Measurements from ENCODE around the gene FSTL4. TPM values are rescaled to one million over a fixed set of nuclear protein-coding genes. Genes with fewer than 3 reads are reported as not detected.

Gene FSTL4
- polyA plus RNA-seq, 1 donor from 2014 or later: 0.57 TPM

DNA sequence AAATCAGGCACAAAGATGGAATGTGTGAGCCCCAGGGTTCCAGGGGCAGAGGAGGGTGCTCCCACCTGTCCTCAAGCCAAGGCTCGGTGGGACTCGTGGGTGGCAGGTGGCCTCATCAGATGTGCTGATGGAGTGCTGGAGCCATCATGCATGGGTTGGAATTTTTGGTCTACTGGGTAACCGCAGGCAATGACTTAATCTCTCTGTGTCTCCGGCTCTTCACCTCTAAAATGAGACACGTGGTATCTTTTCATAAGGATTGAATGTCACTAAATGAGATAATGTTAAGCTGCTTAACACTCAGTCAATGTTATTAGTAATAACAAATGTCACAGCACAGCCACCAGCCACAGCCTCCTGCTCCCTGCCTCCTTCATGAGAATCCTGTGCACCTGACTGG is 315.0 kb downstream of the FSTL4 start:
- H3K27ac ChIP-seq (ENCODE audit: low read length): no peak overlapping the region
- no peaks in the 10 kb centered on the region for H3K79me2 ChIP-seq (replicated peaks; ENCODE audit: insufficient read depth, low read length)
- no peak overlapping the region for H3K9ac ChIP-seq (ENCODE audit: low read length)
- H3K4me3 ChIP-seq (ENCODE audit: low read length): no peak overlapping the region
- no peaks in the 10 kb centered on the region for H3K9me2 ChIP-seq (ENCODE audit: insufficient read depth, low read length)
- TF ChIP-seq EP300 (conservative IDR thresholded peaks at IDR 0.05; ENCODE audit: poor library complexity, severe bottlenecking) (no peak), CTCF (IDR thresholded peaks at IDR 0.05; ENCODE audit: poor library complexity, severe bottlenecking) (no peak), POLR2AphosphoS5 (IDR thresholded peaks at IDR 0.05) (no peak), EZH2 (IDR thresholded peaks at IDR 0.05; ENCODE audit: borderline replicate concordance, insufficient read depth, low read length, poor library complexity, severe bottlenecking) (no peak), RAD21 (conservative IDR thresholded peaks at IDR 0.05) (no peak), MXI1 (conservative IDR thresholded peaks at IDR 0.05; ENCODE audit: poor library complexity, severe bottlenecking) (no peak), SMC3 (conservative IDR thresholded peaks at IDR 0.05; ENCODE audit: poor library complexity) (no peak), TAF1 (IDR thresholded peaks at IDR 0.05; ENCODE audit: low read depth) (no peak)
- TF ChIP-seq, protein P1, sequence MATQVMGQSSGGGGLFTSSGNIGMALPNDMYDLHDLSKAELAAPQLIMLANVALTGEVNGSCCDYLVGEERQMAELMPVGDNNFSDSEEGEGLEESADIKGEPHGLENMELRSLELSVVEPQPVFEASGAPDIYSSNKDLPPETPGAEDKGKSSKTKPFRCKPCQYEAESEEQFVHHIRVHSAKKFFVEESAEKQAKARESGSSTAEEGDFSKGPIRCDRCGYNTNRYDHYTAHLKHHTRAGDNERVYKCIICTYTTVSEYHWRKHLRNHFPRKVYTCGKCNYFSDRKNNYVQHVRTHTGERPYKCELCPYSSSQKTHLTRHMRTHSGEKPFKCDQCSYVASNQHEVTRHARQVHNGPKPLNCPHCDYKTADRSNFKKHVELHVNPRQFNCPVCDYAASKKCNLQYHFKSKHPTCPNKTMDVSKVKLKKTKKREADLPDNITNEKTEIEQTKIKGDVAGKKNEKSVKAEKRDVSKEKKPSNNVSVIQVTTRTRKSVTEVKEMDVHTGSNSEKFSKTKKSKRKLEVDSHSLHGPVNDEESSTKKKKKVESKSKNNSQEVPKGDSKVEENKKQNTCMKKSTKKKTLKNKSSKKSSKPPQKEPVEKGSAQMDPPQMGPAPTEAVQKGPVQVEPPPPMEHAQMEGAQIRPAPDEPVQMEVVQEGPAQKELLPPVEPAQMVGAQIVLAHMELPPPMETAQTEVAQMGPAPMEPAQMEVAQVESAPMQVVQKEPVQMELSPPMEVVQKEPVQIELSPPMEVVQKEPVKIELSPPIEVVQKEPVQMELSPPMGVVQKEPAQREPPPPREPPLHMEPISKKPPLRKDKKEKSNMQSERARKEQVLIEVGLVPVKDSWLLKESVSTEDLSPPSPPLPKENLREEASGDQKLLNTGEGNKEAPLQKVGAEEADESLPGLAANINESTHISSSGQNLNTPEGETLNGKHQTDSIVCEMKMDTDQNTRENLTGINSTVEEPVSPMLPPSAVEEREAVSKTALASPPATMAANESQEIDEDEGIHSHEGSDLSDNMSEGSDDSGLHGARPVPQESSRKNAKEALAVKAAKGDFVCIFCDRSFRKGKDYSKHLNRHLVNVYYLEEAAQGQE (IDR thresholded peaks at IDR 0.05; ENCODE audit: borderline replicate concordance): no peak
- H3K4me2 ChIP-seq (ENCODE audit: low read length): no peak overlapping the region
- H3K36me3 ChIP-seq (ENCODE audit: insufficient read depth, low read length): no peaks in the 10 kb centered on the region
- H2AFZ ChIP-seq (ENCODE audit: low read depth, low read length): no peak overlapping the region
- no peaks in the 10 kb centered on the region for H3K27me3 ChIP-seq (ENCODE audit: insufficient read depth, low read depth, low read length)
- H4K20me1 ChIP-seq (ENCODE audit: insufficient read depth): no peaks in the 10 kb centered on the region
- H3F3A ChIP-seq (ENCODE audit: insufficient read depth, low read length, poor library complexity, severe bottlenecking): no peaks in the 10 kb centered on the region
- no peaks in the 10 kb centered on the region for H3K9me3 ChIP-seq (ENCODE audit: low read length)

- TF ChIP-seq CTCF (IDR thresholded peaks at IDR 0.05; ENCODE audit: poor library complexity, severe bottlenecking): no peak
- TF ChIP-seq RAD21 (conservative IDR thresholded peaks at IDR 0.05): no peak
- no peak for TF ChIP-seq SMC3 (conservative IDR thresholded peaks at IDR 0.05; ENCODE audit: poor library complexity)
- no peak for TF ChIP-seq MXI1 (conservative IDR thresholded peaks at IDR 0.05; ENCODE audit: poor library complexity, severe bottlenecking)
- TF ChIP-seq, protein P1 (IDR thresholded peaks at IDR 0.05; ENCODE audit: borderline replicate concordance): no peak
- no peak for TF ChIP-seq POLR2AphosphoS5 (IDR thresholded peaks at IDR 0.05)
- no peak for TF ChIP-seq EZH2 (IDR thresholded peaks at IDR 0.05; ENCODE audit: borderline replicate concordance, insufficient read depth, low read length, poor library complexity, severe bottlenecking)
- TF ChIP-seq TAF1 (IDR thresholded peaks at IDR 0.05; ENCODE audit: low read depth): no peak
- no peak for TF ChIP-seq EP300 (conservative IDR thresholded peaks at IDR 0.05; ENCODE audit: poor library complexity, severe bottlenecking)
- Histone ChIP-seq H3K9me2 (ENCODE audit: insufficient read depth, low read length) (no peaks in the 10 kb centered on the region), H3K27ac (ENCODE audit: low read length) (no peak overlapping the region), H3K9ac (ENCODE audit: low read length) (no peak overlapping the region), H3K36me3 (ENCODE audit: insufficient read depth, low read length) (no peaks in the 10 kb centered on the region), H3K4me3 (ENCODE audit: low read length) (no peak overlapping the region), H3K4me2 (ENCODE audit: low read length) (no peak overlapping the region), H3K79me2 (replicated peaks; ENCODE audit: insufficient read depth, low read length) (no peaks in the 10 kb centered on the region), H2AFZ (ENCODE audit: low read depth, low read length) (no peak overlapping the region), H3K27me3 (ENCODE audit: insufficient read depth, low read depth, low read length) (no peaks in the 10 kb centered on the region), H3K9me3 (ENCODE audit: low read length) (no peaks in the 10 kb centered on the region), H3F3A (ENCODE audit: insufficient read depth, low read length, poor library complexity, severe bottlenecking) (no peaks in the 10 kb centered on the region), H4K20me1 (ENCODE audit: insufficient read depth) (no peaks in the 10 kb centered on the region)
Measured at GRCh38 chr5:133296624-133297023, 315.7 kb downstream of the FSTL4 start.

All from neural cell (in vitro differentiated cells).